Inflammatory macrophage treated with lipopolysaccharide for 1 hour (primary cell): Measurements from ENCODE around the gene LRRC17.
A peak's percentile ranks its signal among the peaks of the same experiment; 100 is the strongest.
"Not testable (repeated sequence)": the region's sequence is repeated elsewhere in the genome, so short reads cannot be mapped to it uniquely, and the experiment has no call there.

Source experiments
- DNase-seq, 2 donors: peaks; one replicate each; pipeline ENCODE4 v3.0.0-alpha.2; 2020 to 2022

LRRC17 gene

GRCh38 chr7:102943423-102944169 is 30.8 kb downstream of the LRRC17 start:
- DNase-seq = no peak

- no peak for DNase-seq
Measured at GRCh38 chr7:102944241-102944640, 31.4 kb downstream of the LRRC17 start.

- no peak for DNase-seq
Measured at GRCh38 chr7:102951839-102952238, 39.0 kb downstream of the LRRC17 start.

DNA sequence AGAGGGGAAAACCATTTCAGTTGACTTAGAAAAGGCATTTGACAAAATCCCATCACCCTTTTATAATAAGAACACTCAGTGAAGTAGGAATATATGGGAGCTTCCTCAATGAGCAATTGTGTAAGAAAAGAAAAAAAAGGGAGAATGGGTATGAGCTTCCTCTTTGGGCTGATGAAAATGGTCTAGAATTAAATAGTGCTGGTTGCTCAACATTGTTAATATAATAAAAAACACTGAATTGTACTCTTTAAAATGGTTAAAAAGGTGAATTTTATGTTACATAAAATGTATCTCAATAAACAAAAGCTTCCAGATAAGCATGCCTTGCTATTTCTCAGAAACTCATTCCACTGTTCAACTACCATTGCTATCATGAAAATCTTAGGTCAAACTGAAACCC is 40.6 kb downstream of the LRRC17 start:
- DNase-seq = peak; percentile 55 to 65

DNA sequence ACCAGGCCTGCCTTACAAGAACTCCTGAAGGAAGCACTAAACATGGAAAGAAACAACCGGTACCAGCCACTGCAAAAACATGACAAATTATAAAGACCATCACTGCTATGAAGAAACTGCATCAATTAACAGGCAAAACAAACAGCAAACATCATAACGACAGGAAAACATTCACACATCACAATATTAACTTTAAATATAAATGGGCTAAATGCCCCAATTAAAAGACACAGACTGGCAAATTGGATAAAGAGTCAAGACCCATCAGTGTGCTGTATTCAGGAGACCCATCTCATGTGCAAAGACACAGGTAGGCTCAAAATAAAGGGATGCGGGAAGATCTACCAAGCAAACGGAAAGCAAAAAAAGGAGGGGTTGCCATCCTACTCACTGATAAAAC is 41.6 kb downstream of the LRRC17 start:
- not testable (repeated sequence) for DNase-seq

DNA sequence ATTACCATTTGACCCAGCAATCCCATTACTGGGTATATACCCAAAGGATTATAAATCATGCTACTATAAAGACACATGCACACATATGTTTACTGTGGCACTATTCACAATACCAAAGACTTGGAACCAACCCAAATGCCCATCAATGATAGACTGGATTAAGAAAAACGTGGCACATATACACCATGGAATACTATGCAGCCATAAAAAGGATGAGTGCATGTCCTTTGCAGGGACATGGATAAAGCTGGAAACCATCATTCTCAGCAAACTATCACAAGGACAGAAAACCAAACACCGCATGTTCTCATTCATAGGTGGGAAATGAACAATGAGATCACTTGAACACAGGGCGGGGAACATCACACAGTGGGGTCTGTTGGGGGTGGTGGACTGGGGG is 45.2 kb downstream of the LRRC17 start:
- DNase-seq = not testable (repeated sequence)

GRCh38 chr7:102961993-102962392 is 49.2 kb downstream of the LRRC17 start:
- DNase-seq = not testable (repeated sequence)

DNA sequence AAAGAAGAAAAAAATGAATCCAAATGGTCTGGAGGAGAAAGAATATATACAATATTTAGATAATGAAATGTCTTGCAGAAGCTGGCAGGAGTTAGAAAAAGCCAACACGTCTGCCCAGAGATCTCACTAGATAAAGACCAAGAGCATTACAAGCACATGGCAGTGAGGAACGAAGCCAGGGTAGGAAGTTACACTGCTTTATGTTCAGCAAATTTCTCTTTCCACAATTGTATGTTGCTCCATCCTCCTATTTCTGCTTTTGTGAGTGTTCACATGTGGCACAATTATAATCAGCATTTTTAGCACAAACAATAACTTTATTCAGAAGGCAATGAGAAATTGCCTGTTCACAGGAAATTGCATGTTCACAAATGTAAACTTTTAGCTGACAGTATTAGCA is 53.7 kb downstream of the LRRC17 start:
- no peak for DNase-seq

- no peak for DNase-seq
Measured at GRCh38 chr7:102967798-102968197, 55.0 kb downstream of the LRRC17 start.

DNA sequence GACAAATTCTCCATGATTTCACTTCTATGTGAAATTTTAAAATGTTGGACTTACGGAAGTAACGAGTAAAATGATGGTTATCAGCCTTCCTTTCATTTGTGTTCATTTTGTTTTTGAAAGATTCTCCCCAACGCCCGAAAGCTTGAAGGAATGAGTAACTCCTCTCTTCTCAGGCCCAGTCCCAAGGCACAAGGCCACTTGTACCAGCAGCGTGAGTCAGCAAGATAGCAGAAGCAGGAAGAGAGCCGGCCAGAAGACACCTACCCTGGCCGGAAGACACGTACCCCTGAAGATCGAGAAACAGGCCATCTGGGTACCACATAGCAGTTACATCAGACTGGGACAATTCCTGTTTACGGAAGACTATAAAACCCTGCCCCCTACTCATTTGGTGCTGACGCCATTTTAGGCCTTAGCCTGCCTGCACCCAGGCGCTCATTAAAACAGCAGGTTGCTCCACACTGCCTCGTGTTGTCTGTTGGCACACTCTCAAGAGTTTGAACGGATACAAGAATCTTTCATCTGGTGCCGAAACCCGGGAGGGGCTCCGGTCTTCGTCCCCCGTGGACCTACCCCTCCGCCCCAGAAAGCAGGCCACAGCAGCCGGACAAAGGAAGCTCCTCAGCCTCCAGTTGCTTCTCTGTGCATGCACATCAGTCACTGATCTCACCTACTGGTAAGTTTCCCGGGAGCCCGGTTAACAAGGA is 60.4 kb downstream of the LRRC17 start:
- DNase-seq = no peak

- DNase-seq = no peak
Measured at GRCh38 chr7:102974366-102975236, 61.8 kb downstream of the LRRC17 start.

- no peak for DNase-seq
Measured at GRCh38 chr7:102975854-102976253, 63.1 kb downstream of the LRRC17 start.

DNA sequence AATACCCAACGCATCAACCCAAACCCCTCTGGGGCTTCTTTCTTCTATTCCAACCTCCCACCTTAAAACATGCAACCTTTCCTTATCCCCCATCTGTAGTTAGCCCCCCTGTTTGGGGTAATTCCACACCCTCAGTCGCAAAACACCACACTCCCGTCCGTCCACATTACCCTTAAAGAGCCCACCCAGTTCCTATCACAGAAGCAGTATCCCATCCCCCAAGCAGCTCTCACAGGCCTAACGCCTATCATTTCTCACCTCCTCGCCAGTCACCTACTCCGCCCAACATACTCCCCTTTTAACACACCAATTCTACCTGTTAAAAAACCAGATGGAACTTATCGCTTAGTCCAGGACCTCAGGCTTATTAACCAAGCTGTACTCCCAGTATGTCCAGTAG is 63.7 kb downstream of the LRRC17 start:
- DNase-seq = no peak

DNA sequence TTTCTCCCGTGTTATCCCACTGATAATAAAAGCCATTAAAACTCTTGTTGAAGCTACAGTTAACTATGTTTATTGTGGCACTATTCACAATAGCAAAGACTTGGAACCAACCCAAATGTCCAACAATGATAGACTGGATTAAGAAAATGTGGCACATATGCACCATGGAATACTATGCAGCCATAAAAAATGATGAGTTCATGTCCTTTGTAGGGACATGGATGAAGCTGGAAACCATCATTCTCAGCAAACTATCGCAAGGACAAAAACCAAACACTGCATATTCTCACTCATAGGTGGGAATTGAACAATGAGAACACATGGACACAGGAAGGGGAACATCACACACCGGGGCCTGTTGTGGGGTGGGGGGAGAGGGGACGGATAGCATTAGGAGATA is 64.8 kb downstream of the LRRC17 start:
- DNase-seq = not testable (repeated sequence)

DNA sequence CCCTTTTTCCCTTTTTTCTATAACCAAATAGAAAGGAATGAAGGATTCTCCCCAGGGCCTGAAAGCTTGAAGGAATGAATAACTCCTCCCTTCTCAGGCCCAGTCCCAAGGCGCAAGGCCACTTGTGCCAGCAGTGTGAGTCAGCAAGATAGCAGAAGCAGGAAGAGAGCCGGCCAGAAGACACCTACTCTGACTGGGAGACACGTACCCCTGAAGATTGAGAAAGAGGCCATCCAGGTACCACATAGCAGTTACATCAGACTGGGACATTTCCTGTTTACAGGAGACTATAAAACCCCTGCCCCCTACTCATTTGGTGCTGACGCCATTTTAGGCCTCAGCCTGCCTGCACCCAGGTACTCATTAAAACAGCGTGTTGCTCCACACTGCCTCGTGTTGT is 65.5 kb downstream of the LRRC17 start:
- peak in 1 of 2 donors; percentile 29 for DNase-seq

DNA sequence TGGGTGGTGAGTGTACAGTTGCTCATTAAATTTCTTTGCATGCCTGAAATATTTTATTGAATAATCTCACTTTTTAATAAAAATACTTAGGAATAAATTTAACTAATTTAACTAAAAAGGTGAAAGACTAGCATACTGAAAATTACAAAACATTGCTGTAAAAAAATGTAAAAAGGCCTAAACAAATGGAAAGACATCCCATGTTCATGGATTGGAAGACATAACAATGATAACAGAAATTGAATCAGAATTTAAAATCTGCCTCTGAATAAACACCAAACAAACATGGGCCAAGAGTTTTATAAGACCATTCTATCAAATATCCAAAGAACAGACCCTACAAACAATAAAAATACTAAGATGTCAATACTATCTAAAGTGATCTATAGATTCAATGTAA is 66.9 kb downstream of the LRRC17 start:
- DNase-seq = no peak

DNA sequence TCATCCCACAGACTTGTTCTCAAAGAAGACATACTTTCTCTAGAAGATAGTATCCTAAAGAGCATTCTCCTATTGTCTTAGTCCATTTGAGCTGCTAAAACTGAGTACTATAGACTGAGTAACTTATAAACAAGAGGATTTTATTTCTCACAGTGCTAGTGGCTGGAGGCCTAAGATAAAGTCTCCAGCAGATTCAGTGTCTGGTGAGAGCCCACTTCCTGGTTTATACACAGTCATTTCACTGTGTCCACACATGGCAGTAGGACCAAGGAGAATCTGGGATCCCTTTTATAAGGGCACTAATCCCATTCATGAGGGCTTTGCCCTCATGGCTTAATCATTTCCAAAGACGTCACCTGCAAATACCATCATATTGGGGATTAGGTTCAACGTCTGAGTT is 68.7 kb downstream of the LRRC17 start:
- no peak for DNase-seq

DNA sequence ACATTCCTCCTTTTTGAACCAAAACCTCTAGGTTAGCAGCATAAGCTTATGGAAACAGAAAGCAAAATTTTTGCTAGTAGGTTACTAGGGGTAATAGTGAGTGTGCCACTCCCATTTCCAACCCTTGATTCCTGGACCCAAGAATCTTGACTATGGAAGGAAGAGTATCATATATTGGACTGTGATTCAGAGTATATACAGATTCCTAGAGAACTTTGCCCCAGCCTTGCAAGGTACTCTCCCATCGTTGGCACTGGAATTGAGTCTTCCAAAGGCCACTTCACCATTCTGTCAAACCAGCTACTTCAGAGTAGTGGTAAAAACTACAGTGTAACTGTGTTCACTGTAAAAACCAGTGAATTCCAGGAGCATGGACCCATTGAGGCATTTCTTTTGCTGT is 69.4 kb downstream of the LRRC17 start:
- no peak for DNase-seq

- DNase-seq = no peak
Measured at GRCh38 chr7:102983602-102984001, 70.8 kb downstream of the LRRC17 start.

DNA sequence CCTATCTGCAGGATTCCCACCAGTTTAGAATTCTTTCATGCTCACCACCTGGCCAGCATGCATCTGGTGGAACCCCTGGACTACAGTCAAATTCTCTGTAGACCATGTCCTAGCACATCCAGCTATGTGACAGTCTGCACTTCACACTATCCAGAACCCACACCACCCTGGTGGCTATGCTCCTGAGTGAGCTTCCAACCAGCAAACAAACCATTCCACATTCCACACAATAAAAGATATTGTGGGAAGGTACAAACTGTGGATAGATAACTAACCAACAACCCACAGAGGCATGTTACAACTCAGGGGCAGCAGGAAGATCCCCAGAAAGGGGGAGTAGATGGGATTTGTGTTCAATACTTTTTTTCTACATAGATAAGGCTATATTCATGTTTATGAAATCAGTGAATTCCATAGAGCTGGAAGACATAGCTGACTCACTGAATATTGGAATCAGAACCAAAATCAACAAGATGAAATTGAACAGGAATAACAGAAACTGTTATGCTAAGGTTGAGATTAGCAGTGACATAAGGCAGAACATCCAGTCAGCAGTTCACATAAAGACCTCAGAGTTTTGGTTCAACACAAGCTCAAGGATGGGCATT is 72.5 kb downstream of the LRRC17 start:
- DNase-seq = no peak

- no peak for DNase-seq
Measured at GRCh38 chr7:102988088-102988487, 75.3 kb downstream of the LRRC17 start.

- peak; percentile 23 to 46 for DNase-seq
Measured at GRCh38 chr7:102988631-102989560, 76.1 kb downstream of the LRRC17 start.
